GM21381 (cell line): ENCODE data around the gene RFXANK.
"Not testable (repeated sequence)": the region's sequence is repeated elsewhere in the genome, so short reads cannot be mapped to it uniquely, and the experiment has no call there.

Experiments
- ATAC-seq: cut with Tn5 transposase; IDR thresholded peaks from one replicate; pipeline ENCODE4 v1.9.1; 2021; ENCODE audit warnings: mild to moderate bottlenecking, moderate library complexity; ENCODE audit not compliant: unreplicated experiment

The RFXANK gene

GRCh38 chr19:19169236-19170052 is 22.6 kb upstream of the RFXANK start:
- no peak for ATAC-seq

DNA sequence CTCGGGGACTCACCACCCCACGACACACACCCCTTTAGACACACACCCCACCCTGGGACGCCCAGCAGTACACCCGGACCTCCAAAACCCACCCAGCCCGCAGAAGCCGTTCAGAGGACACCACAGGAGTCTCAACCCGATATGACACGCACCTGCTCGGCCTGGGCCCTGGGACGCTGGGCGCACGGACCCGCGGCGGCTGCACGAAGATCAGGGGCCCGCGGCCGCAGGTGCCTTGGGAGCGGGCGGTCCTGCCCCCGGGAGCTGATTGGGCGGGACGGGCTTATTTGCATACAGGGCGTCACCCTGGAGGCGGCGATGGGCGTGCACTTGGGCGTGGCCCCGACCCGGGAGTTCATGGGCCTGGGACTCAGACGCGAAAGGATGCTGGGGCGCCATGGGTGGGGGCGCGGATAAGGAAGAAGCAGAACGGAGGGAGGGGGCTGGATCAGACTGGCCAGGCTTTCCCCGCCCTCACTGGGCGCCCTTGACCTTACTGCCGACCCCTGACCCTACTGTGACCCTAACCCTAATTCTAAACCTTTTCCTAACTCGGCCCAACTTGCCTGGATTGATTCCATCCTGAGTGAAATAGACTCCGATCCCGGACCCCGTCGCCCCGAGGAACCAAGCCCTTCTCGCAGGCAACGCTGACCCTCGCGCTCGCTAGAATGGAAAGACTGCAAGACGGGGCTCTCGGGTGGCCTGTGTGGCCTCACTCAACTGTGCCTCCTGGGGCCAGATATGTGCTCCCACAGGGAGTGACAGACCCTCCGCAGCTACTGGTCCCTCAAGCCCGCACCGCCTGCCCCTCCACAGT is 21.8 kb upstream of the RFXANK start, which contains the start of gene MEF2B:
MEF2B (minus strand) TSS at position 211 of the 820 bp plus-strand sequence. CDS start 19,528 bp downstream, outside the sequence.
- ATAC-seq, result peak; percentile 79

DNA sequence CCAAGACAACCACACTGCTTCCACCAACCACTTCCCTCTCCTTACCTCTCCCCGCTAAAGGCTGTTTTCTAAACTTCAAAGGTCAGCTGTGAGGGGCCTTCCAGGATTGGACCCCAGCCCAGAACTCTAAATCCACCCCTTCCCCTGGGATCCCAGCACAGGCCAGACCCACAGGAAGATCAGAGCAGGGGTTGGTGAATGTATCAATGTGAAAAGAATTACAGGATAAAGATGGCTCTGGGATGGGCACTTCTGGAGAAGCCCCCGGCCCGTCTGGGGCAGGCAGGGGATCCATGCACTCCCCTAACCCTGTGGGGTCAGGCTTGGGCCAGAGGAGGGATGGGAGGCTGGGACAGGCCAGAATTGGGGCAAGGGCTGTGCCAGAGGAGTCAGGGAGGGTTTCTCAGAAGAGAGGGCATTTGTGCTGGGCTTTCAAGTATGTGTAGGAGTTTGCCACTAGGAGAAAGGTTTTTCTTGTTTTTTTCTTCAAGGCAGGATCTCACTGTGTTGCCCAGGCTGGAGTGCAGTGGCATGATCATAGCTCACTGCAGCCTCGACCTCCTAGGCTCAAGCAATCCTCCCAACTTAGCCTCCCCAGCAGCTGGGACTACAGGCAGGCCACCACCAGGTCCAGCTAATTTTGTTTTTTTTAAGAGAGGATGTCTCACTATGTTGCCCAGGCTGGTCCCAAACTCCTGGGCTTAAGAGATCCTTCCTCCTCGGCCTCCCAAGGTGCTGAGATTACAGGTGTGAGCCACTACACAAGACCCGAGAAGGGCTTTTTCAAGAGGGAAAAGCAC is 21.0 kb upstream of the RFXANK start:
- ATAC-seq, result no peak

DNA sequence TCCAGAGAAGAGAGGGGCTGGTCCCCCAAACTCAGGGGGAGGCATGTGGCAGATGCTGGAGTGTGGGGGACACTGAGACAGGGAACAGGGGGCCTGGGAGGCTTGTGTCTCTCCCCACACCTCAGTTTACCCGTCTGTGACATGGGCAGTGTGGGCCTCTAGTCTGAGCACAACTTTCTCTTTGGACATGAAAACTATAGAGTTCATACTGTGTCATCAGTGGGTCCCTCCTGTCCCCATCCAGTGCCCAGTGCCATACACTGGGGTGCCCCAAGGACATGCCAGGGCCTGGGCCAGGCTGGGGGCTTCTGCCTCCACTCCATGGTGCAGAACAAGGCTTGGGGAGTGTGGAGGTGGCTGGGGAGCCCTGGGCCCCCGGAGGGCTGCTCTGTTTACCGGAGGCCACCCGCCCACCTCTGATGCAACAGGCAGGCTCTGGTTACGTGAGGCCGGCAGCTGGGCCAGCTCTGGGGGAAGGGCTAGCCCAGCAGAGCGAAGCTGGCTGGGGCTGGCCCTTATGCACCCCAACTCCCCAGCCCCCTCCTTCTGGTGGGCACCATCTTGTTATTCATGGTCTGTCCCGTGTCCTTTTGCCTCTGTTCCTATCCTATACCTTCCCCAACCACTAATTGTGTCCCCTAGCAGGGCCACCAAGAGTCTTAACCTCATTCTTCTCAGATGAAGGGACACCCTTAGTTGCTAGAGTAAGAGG is 20.1 kb upstream of the RFXANK start:
- no peak for ATAC-seq

DNA sequence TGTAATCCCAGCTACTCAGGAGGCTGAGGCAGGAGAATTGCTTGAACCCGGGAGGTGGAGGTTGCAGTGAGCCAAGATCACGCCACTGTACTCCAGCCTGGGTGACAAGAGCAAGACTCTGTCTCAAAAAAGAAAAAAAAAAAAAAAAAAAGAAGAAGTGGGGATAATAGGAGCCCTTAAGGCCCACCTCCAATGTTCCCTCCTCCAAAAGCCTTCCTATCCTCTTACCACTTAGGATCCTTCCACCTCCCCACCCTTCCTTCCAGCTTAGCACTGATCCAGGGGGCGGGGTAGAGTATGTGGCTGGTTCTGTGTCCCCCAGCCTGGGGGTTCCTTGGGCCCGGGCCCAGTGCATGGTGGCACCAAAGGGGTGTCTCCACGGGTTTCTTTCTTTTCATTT is 18.8 kb upstream of the RFXANK start:
- ATAC-seq, result not testable (repeated sequence)

GRCh38 chr19:19176950-19177349 is 15.1 kb upstream of the RFXANK start:
- ATAC-seq, result no peak

GRCh38 chr19:19179548-19180441 is 12.3 kb upstream of the RFXANK start:
- ATAC-seq, result no peak

- no peak for ATAC-seq
Observed at GRCh38 chr19:19181488-19181998, 10.5 kb upstream of the RFXANK start.

DNA sequence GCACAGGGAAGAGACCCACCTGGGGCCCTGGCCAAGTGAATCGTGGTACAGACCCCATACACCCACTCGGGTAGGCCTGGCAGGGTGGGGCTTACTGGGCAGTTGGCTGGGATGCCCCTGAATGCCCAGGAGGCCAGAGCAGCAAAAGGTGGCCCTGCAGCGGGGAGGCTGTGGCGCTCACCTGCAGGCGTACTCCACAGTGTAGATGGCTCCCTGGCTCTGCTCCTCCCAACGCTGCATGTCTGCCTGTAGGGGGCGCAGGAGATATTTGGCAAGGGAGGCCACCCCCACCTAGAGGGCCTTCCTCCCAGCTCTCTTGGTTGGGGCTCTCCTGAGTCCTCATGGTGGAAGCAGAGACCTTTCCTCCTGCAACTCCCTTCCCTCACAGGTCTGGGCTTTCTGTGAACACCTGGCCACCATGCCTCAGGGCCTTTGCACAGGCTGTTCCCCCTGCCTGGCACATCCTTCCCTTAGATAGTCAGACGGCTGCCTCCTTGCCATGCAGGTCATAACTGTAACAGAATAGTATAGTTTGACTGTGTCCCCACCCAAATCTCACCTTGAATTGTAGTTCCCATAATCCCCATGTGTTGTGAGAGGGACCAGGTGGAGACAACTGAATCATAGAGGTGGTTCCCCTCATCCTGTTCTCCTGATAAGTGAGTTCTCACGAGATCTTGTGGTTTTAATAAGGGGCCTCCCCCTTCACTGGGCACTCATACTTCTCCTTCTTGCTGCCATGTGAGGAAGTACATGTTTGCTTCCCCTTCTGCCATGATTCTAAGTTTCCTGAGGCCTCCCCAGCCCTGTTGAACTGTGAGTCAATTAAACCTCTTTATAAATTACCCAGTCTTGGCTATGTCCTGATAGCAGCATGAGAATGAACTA is 6.0 kb upstream of the RFXANK start:
- no peak for ATAC-seq

- ATAC-seq, result no peak
Observed at GRCh38 chr19:19186742-19187141, 5.3 kb upstream of the RFXANK start.

DNA sequence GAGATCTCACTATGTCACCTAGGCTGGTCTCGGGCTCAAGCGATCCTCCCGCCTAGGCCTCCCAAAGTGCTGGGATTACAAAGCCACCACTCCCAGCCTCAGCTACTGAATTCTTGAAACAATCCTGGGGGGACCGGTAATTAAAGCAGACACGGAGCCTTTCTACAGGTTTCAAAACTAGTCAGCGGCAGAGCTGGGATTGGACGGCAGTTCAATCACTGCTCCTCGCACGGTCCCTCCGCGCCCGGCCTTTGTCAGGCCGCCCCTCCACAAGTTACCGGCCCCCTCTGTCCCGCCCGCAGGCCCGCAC is 335 bp upstream of the RFXANK start:
- no peak for ATAC-seq

DNA sequence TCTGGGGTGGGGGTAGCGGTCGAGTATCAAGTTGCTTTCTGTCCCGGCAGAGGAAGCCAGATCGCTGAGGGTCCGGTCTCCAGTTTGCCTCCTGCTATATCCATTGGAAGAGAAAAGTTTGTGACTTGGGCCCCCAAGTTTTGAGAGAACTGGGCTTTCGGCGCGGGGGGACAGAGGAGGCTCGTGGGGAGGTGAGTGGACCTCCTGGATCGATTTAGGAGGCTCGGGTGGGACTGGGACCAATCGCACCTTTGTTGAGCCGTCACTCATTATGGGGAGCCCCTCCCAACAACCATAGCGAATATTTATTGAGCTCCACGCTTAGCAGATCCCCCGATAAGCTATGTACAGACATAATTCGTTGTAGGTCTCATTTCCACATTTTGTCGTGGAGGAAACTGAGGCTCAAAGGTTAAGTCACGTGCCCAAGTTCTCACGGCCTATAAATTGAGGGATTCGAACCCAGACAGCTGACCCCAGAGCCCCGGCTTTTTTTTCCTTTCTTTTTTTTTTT is 909 bp downstream of the RFXANK start:
- ATAC-seq, result no peak

- no peak for ATAC-seq
Observed at GRCh38 chr19:19193926-19194325, 1.9 kb downstream of the RFXANK start.

GRCh38 chr19:19201697-19202630 is 9.9 kb downstream of the RFXANK start:
- ATAC-seq, result no peak

DNA sequence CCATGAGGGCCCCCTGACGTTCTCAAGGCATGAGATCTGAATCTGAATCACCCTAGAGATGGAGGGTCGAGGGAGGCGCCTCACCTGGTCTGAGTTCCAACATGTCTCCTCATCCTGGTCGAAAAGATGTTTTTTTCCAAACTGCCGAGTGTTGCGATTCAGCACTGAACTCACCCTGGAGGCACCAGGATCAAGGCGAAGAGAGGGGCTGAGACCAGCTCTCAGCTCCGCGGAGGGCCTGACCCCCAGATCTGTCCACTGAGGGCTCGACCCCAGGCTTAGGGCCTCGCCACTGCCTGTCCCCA is 10.6 kb downstream of the RFXANK start:
- peak; percentile 20 for ATAC-seq

- ATAC-seq, result peak; percentile 78
Observed at GRCh38 chr19:19203012-19203856, 11.2 kb downstream of the RFXANK start, which contains the start of gene NR2C2AP. NR2C2AP (minus strand) TSS chr19:19203414; CDS start chr19:19203060, 354 bp downstream.
